NCI-H2227 (cell line): ENCODE data around the gene FGGY.
A peak's percentile ranks its signal among the peaks of the same experiment; 100 is the strongest.

ENCODE experiments used
- DNase-seq: peaks from one replicate; lab custom pipeline; 2025; ENCODE audit not compliant: unreplicated experiment; lab: John Stamatoyannopoulos, UW

Gene FGGY

DNA sequence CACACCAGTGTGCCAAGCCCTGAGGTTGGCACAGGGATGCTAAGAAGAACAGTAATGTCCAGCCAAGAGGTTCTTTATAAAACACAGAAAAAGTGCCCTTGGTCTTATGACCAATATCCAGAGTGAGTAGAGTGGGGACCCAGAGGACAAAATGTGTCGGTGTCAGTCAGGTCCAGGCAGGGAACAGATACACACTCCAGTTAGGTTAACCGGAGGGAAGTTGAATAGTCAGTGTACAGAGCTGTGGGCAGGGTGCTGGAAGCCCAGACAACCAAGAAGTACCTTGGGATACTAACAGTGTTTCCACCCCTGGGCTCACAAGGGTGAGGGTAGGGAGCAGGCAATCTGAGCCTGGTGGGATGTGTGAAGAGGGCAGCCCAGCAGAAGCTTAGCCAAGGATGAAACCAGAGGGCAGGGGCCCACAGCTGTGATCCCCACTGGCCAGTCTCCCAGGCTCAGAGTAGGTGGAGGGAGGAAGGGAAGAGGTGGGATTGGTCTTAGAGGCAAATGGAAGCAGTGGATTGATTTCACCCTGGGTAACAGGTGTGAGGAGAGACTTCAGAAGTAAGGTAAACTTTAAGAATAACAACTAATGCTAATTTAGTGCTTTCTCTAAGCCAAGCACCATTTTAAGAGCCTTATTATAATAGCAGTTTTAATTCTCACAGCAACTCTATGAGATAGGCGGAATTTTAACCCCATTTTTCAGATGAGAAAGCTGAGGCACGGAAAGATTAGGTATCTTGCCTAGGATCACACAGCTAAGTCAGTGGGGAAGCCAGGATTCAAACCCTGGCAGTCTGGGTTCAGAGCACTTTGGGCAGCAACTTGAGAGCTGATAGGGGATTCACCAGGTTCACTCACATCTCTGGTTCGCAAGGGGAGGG lies 374.4 kb downstream of the FGGY start:
- no peak for DNase-seq

DNA sequence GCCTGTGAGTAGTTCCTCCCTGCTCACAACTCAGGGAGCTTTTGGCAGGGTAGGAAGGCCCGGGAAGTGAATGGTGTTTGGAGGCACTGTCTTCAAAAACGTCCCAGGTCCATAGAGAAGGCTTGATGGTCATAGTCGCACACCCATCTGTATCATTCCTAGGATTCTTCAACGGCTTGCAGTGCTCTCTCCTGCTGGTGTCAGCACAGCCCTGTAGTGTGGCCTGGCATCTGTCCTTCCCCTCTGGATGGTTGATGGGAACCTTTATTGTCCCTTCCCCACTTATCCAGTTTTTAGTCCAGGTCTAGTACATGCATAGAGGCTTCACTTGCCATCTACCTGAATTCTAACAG lies 375.0 kb downstream of the FGGY start:
- DNase-seq, result no peak

DNA sequence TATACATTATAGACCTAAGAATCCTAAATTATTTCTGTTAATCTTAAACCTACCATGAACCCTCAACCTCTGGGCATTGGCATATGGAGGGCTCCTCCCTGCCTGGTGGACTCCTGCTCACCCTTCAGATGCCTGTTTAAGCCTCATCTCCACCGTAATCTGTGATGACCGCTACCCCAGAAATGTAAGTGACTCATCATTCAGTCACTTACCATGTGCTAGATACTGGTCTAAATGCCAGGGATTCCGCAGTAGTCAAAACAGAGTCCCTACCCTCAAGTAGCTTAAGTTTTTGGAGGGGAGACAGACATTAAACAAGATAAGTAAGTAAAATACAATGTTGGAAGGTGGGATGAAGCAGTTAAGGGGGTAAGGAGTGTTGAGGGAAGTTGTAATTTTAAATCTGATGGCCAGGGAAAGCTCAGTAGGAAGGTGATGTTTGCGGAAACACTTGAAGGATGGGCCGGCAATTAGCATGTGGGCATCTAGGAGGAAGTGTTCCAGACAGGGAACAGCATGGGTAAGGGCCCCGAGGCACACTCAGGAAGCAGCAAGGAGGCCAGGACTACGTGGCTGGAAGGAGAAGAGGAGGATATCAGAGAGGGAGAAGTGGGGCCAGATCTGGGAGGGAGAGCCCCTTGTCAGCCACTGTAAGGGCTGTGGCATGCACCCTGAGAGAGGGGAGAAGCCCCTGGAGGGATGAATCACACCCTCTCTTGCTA lies 376.1 kb downstream of the FGGY start:
- no peak for DNase-seq

DNA sequence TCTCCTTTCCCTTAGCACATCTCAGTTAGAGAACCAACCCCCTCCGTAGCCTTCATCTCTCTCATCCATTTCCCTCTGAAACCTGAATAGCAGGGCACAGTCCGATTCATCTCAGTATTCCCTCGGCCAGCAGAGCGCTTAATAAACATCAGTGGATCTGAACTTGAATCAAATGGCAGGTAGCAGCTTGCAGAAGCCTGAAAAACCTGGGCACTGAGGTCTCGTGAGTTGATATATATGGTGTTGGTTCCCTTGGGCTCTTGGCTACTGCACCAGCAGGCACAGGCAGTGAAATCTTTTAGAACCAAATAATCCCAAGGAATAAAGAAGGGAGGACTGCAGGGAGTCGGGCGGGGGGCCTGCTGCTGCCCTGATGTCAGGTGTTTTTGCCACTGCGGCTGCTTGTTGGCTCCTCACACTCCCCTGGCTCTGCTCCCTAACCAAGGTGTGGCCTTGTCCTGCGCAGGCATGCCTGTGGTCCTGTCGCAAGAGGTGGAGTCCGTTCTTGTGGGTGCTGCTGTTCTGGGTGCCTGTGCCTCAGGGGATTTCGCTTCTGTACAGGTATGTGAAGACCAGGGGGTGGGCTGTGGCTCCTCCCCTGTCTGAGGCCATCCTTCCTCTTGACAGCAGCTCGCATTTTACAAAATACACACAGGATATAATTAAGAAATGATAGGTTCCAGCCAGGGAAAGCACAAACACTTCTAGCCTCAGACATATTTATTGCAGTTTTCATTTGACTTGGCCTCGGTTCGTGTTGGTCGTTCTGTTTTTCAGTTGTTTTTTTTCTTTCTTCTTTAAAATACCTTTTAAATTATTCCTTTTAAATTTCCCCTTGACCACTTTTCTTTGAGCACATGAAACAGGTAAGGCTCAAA lies 376.9 kb downstream of the FGGY start:
- peak; percentile 63 for DNase-seq

DNA sequence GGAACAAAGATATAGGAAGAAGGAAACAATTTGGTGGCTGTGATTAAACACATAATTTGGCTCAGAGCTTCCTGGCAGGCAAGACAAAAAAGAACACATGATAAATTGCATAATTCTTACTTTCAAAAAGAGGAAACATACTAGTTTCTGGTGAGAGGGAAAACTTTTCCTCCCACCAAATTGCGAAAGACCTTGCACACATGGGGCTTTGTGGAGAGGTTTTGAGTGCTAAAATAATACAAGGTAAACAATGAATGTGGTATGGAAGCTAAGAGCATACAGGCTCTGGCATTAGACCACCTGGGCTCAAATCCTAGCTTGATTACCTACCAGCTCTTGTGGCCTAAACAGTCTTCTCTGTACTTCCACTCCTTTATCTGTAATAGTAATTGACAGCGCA lies 377.7 kb downstream of the FGGY start:
- no peak for DNase-seq

DNA sequence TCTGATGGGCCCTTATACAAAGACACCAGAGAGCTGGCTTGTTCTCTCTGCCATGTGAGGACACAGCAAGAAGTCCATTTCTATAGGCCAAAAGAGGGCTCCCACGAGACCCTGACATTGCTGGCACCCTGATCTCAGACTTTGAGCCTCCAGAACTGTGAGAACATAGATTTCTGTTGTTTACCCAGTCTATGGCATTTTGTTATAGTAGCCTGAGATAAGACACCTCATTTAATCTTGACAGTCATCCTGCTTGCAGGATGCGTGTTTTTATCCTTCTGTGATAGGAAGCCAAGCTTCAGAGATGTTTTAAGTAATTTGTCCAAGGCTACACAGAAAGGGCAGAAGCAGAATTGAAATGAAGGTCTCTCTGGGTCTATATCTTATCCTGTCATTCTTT lies 379.0 kb downstream of the FGGY start:
- DNase-seq, result no peak

DNA sequence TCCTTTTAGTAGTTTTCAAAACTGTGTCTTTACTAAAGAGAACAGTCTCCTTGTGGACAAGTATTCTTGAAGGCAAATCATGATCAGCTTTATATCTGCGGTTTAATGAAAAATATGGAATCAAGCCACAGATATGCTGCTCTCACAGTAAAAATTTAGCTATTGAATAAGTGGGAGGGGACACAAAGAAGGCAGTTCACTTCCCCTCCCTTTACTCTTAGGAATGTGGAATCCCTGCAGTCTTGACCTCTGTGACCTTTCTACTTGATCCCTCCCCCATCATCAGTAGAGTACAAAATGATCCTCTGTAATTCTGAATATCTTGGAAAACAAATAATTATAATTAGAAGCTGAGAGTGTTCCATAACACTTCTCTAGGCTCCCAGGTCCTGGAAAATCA lies 381.1 kb downstream of the FGGY start:
- peak; percentile 25 for DNase-seq

DNA sequence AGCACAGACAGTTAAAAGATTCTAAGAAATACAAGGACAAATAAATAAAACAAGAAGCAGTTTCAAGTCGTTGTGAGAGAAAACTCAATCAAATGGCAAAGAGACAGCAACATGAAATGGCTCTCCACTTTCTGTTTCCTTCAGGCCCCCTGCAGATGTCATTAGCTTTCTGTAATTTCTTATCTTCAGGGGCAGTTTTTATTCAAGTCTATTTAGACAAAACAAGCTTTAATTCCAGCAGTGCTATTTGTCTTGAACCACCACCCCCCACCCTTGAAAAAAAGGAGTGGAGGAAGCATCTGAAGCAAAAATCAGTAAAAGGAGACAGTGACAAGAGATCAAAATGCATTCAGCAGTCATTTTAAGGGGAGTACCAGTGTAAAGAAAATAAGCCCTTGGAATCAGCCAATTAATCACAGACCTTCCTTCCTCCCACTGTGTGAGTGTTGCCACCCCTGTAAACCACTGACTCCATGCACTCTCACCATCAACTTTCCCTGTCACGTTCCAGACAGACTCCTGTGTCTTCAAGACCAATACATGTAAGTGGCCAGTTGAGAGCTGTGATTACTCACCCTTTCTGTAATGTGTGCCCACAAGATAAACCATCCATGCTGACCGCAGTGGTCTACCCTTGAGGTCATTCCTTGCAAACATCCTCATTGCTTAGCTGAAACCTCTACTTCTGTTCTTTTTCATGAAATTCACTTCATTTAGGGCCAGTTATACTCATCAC lies 381.8 kb downstream of the FGGY start:
- DNase-seq, result peak; percentile 79

DNA sequence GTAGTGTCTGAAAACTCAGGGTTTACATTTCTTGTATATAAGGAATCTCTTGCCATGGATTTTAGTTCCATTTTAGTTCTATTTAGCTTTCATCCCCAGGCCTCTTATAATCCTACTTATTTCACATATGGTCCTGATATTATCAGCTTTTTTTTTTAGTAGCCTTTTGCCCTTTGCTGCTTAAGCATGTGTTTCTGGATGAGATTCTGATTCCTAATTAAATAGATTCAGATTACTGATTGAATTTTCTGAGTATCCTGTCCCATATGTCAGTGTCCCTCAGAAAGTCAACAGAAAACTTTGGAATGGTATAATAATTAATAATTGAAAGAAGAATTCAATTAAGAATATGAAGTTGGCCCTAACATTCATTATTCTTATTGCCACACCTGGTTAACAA lies 383.1 kb downstream of the FGGY start:
- DNase-seq, result no peak

DNA sequence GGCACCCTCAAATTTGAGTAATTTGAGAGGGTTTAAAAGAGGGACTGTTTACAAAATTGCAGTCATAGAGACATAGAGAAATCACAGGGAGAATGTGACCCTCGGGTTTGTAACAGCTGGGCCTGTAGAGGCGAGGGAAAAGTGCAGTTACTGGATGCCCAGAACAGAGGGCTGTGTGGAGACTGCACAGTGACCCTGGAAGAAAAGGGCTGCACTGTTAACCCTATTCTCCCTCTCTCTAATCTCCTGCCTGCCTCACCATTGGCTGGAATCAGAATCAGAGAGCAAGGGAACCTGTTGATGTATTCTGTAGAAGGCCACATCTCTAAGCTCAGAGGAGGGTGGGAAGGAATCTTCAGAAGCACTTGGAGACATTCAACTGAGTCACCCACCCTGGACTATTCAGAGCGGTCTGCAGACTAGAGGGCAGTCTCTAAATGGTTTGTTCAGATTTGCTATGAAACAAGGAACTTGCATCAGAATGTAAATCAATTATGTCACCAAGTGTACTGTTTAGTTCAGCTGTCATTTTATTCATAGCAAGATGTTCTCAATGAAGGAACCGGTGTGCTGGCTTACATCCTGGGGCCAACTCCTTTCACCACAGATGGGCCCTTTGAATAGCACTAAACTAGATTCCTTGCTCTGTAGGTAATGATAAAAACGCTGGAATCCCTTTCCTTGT lies 385.6 kb downstream of the FGGY start:
- no peak for DNase-seq

DNA sequence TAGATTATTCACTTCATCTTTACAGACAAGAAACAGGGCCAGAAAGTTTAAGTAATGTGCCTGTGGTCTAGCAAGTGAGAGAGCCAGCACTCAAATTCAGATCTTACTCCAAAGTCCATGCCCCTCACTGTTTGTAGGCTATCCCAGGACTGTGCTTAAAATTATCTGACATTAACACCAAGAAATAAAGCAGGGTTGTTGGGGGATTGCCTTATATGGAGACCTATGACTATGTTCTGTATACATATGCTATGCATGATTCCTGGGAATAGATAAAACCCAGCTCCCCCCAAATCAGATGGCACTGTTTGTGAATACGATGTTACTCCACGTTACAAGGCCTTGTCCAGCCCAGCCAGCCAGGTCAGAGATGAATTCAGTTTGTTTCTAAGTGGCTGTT lies 386.3 kb downstream of the FGGY start:
- DNase-seq, result no peak

DNA sequence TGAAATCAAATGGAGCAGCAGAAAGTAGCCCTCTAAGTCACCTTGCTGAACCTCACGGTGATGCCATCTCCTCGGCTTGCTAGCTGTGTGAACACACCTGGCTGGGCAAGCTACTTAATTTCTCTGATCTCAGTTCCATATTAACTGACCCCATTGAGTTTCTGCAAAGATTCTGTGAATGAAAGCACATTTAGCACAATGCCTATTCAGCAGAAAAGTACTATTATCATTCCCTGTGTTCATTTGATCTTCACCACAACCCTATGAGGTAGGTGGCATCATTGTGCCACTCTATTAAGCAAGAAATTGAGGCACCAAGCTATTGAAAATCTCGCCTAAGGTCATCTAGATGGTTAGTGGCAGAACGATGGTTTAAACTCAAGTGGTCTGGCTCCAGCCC lies 387.8 kb downstream of the FGGY start:
- DNase-seq, result no peak

DNA sequence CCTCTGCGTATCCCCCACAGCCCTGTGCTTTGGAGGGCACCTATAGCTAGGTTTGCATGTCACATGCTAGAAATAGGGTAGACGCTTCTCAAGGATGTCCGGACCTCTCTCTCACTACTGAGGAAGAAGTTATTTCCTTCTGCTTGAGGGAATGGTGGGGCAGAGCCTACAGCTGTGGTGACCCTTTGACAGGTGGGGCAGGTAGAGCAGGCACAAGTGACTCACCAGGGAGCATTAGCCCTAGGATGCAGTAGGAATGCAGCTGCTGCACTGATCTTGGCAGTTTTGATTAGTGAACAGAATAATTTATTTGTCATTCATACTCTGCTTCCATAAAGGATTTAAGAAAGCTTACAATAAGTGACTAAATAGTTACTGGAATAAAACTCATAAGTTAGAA lies 388.2 kb downstream of the FGGY start:
- DNase-seq, result no peak

DNA sequence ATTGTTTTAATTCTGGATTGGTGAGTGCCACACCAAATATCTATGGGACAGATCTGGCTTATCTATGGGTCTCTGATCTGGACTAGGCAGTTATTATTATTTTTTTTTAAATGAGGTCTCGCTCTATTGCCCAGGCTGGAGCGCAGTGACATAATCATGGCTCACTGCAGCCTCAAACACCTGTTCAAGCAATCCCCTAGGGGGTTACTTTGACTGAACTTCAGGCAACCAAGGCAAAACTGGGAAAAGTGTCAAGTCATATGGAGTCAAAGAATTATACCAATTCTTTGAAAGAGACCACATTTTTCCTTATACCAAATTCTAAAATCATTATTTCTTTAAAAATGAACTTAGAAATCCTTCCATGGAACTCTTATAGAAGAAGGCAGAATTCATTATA lies 388.8 kb downstream of the FGGY start:
- DNase-seq, result no peak

DNA sequence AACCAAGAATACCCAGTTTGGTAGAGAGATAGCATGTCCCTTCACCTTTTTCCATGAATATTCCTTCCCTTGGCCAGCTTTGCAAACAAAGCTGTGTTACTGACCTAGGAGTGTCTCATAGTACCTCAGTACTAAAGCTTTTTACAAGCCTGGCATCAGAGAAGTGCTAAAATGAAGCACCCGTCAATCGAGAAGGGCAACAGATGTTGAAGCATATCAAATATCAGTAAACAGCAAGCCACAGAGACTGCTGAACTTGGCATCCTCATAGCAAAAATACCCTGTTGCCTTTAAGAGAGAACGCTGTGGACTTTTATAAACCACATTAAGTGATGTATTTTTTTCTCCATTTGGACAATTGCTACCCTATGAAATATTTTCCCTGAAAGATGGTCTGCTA lies 389.3 kb downstream of the FGGY start:
- DNase-seq, result no peak

DNA sequence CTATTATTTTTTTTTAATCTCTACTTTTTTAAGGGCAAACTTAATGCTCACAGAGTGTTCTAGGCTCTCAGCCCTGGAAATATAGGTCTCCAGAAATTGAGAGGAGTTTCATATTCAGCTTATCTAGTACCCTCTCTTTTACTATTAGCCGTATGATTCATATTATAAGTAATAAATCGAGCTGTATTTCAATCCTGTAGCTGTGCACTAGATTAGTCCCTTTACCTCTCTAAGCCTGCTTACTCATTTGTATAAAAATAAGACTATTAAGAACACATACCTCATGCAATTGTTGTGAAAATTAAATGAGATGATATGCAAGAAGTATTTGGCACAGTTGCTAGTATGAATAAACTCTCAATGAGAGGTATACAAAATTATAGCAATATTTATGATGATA lies 389.7 kb downstream of the FGGY start:
- DNase-seq, result no peak

DNA sequence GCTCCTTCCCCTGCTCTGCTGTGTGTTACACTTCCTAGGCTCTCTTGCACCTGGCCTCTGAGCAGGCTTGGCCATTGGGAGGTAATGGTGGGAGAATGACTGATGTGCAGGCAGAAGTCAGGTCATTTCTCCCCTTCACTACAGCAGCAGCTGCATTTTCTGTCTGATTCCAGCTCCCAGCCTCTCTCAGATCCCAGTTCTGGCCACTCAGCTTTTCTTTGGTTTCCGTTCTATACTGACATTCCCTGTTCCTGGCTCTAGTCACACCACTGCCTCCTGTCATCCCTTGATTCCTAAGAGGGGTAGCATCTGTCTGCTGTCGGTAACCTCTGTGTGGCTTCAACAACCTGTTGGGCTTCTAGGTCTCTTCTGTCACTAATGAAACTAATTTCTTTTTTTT lies 390.2 kb downstream of the FGGY start:
- no peak for DNase-seq

DNA sequence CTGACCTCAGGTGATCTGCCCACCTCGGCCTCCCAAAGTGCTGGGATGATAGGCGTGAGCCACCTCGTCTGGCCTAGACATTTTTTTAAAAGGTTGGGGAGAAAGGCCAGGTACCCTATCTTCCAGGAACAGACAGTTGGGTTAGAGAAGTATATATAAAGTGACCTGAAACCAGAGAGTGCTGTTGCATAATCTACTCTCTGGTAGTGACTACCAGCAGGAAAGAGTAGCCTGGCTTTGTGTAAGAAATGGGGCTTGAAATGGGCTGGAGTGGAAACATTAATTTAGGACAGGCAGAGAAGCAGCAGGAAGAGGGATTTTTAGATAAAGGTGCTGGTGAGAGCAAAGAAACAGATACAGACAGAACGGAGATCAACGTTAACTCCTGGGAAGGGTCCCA lies 392.1 kb downstream of the FGGY start:
- no peak for DNase-seq

DNA sequence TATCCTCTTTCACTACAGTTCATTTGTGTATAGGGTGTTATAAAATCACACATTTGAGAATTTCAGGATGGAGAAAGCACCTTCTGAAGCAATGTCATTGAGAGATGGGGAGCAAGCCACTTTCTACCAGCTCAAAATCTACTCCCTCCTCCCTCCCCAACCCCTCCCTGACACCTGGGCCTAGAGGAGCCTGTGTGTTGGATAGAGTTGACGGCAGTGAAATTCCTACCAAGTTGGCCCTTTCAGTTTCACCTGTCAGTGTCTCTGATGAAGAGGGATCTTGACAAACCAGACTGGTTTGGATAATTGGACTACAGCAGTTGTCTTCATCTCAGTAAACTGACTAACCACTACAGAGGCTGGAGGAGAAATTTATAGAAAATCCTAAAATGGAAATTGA lies 392.8 kb downstream of the FGGY start:
- DNase-seq, result no peak

DNA sequence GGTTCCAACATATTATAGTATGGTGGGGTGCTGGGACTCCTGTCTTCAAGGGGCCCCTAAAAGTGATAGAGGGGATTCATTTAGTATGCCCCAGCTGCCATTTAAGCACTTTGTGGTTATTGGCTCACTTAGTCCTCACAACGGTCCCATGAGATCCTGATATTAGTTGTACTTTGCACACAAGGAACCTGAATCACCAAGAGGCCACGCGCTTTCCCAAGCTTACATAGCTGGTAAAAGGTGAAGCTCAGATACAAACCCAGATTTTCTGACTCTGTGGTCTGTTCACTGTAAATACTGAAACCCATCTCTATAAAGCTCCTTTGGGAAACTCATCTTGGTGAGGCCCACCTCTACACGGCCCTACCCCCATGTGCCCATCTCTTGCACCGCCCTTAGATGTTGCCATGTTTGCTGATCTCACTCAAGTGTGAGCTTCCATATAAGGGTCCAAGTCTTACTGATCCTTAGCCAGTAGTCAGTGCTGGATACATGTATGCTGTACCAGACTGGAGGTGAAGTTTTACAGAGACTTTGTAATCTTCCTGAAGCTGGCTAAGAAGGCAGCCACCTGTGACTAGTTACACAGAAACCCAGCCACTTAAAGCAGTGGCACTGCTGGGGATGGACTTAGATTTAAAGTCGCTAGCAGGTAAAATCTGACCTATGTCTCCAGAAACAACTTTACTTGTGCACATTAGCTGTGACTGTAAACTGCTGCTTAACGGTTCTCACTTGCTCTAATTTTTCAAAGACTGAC lies 393.5 kb downstream of the FGGY start:
- no peak for DNase-seq
